Uterus (tissue), 4 donors: ENCODE results near the gene BMP6. TPM values are rescaled to one million over a fixed set of nuclear protein-coding genes. Genes with fewer than 3 reads are reported as not detected.

Experiments used
- DNase-seq, 2 donors: peaks; one replicate each; pipeline ENCODE4 v3.0.0-alpha.2; 2019 to 2020
- H3K27ac ChIP-seq, 2 donors: fragments of 200-600 bp; sonication (generic); 1 replicate in 1 of 2; 2 replicates in 1 of 2; pipeline ENCODE4 v1.5.1; 2016 to 2018
- H3K27me3 ChIP-seq, 2 donors: fragments of 200-600 bp; sonication (generic); one replicate each; pipeline ENCODE4 v1.5.1; 2018 to 2019; ENCODE audit warnings: control low read depth in 1 of 2
- H3K36me3 ChIP-seq, 2 donors: fragments of 200-600 bp; sonication (generic); one replicate each; pipeline ENCODE4 v1.5.1; 2019; ENCODE audit warnings: control low read depth in 1 of 2
- H3K4me1 ChIP-seq, 2 donors: fragments of 200-600 bp; sonication (generic); one replicate each; pipeline ENCODE4 v1.5.1; 2018 to 2019; ENCODE audit warnings: control low read depth in 1 of 2
- H3K4me3 ChIP-seq, 2 donors: fragments of 200-600 bp; sonication (generic); 1 replicate in 1 of 2; 2 replicates in 1 of 2; pipeline ENCODE4 v1.5.1; 2018 to 2019; ENCODE audit warnings: mild to moderate bottlenecking in 1 of 2
- H3K9me3 ChIP-seq, 2 donors: fragments of 200-600 bp; sonication (generic); one replicate each; pipeline ENCODE4 v1.5.1; 2019; ENCODE audit warnings: control low read depth in 1 of 2
- POLR2A ChIP-seq, 2 donors: fragments of 450-650 bp; IDR thresholded peaks; one replicate each; pipeline ENCODE4 v1.6.1; 2016; ENCODE audit warnings: antibody characterized with exemption in 2 of 2, mild to moderate bottlenecking in 1 of 2, moderate library complexity in 1 of 2
- intact Hi-C: fragments of 100-400 bp; cut with DNase I; formaldehyde crosslinking; loops from one replicate; pipeline ENCODE4 v1.15.1; 2023; ENCODE audit warnings: low total_unique reads
- total RNA-seq, 4 donors: library from RNA; depleted of rRNA in 3 of 4; stranded (reverse); fragments of >200 nt in 3 of 4; gene quantifications; one replicate each; pipeline versions ENCODE4 v1.1.0 to v1.2.4, GENCODE V29; 2014 to 2023
- TF ChIP-seq, protein P1 (sequence below), 4 experiments: fragments of 200-600 bp in 2 of 4; fragments of 450-650 bp in 2 of 4; sonication (generic) in 2 of 4; IDR thresholded peaks; one replicate each; pipeline ENCODE4 v1.5.1; 2016 to 2019; ENCODE audit warnings: antibody characterized with exemption in 4 of 4, mild to moderate bottlenecking in 2 of 4, moderate library complexity in 1 of 4
- donor health status: DM: yes; HTN: yes; CAD: no.

The BMP6 gene
- total RNA-seq, 4 donors from 2014 or later: 2.2 to 8.5 (median 4.4) TPM

DNA sequence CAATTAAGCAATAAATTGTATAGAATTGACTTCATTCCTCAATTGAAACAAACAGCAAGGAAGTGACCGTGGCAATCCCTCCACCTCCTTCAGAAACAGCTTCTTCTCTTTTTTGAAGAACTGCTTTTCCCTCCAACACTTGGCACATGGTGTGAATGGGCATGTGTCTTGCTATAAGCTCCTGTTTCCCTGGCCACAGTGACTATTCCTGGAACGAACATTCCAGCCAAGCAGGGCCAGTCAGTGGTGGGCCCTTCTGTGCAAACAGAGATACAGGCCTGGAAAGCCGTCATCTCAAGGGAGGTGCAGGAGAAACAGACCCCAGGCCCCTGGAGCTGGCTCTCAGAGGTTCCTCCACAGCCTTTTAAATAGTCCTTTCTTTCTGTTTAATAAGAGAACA, 177.8 kb downstream of the BMP6 start:
- no peak overlapping the region for H3K4me3 ChIP-seq
- no peak overlapping the region for H3K27ac ChIP-seq
- DNase-seq: no peak
- intact Hi-C loops: loop anchor here (5.0 kb wide), 1 partner anchor 99 kb away; no protein-coding TSS in a partner anchor
- no peaks in the 10 kb centered on the region for H3K9me3 ChIP-seq
- no peaks in the 10 kb centered on the region for H3K36me3 ChIP-seq
- TF ChIP-seq POLR2A (IDR thresholded peaks at IDR 0.05): no peak
- TF ChIP-seq, protein P1, sequence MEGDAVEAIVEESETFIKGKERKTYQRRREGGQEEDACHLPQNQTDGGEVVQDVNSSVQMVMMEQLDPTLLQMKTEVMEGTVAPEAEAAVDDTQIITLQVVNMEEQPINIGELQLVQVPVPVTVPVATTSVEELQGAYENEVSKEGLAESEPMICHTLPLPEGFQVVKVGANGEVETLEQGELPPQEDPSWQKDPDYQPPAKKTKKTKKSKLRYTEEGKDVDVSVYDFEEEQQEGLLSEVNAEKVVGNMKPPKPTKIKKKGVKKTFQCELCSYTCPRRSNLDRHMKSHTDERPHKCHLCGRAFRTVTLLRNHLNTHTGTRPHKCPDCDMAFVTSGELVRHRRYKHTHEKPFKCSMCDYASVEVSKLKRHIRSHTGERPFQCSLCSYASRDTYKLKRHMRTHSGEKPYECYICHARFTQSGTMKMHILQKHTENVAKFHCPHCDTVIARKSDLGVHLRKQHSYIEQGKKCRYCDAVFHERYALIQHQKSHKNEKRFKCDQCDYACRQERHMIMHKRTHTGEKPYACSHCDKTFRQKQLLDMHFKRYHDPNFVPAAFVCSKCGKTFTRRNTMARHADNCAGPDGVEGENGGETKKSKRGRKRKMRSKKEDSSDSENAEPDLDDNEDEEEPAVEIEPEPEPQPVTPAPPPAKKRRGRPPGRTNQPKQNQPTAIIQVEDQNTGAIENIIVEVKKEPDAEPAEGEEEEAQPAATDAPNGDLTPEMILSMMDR (IDR thresholded peaks at IDR 0.05): no peak
- H3K4me1 ChIP-seq: no peaks in the 10 kb centered on the region
- H3K27me3 ChIP-seq: no peaks in the 10 kb centered on the region

DNA sequence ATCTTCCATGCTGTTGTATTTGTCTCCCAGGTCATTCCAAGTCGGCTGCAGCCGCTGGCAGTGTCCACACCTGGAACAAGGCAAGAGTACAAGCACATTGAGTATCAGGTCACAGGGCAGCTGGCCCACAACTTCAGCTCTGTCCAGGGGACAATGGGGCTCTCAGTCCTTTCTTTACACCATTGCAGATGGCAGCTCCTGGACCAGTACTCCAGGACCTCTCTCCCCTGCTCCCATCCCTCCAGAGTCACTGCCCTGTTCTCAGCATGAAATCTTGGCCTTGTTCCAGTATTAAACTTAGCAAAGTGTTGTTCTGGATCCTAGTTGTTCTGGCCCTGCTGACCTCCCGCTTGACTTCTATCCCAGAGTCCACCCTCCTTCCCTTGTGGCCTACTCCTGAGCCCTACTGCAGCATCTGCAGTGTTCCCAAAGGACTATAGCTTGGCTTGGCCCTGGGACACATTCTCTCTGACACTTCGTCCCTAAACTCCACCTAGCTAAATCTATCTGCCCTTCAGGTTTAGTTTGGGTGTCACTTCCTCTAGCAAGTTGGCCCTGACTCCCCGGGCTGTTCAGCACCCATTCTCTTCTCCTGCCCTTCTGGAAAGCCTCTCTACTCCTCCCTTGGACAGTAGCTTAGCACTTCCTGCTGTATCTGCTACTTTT, 178.9 kb downstream of the BMP6 start:
- Histone ChIP-seq H3K27ac (no peak overlapping the region), H3K4me3 (no peak overlapping the region), H3K36me3 (no peaks in the 10 kb centered on the region), H3K4me1 (peaks cover 0 to 8% of the 10 kb centered on the region in 2 donors), H3K27me3 (no peaks in the 10 kb centered on the region), H3K9me3 (no peaks in the 10 kb centered on the region)
- TF ChIP-seq, protein P1 (IDR thresholded peaks at IDR 0.05): no peak
- TF ChIP-seq POLR2A (IDR thresholded peaks at IDR 0.05): no peak
- intact Hi-C loops: loop anchor here (5.0 kb wide), 2 partner anchors 98 to 177 kb away; partner anchors contain the start of gene BMP6
- no peak for DNase-seq

DNA sequence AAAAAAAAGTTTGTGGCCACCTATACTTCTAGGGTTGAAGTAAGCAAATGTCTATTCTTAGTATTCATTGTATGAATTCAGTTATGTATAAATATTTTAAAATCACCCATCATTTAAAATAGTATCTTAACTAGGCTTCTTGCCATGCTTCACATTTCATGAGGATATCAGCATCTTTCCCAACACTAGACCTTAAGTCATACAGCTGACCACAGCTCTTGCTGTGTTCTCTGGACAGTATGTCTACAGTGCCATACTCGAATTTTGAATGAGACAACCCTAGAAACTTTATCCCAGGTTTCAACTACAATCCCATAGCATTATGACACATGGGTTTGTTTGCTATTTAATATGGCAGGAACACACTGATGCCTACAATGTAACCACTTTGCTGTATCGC, 179.5 kb downstream of the BMP6 start:
- Histone ChIP-seq H3K27me3 (no peaks in the 10 kb centered on the region), H3K27ac (no peak overlapping the region), H3K4me1 (peaks cover 0 to 8% of the 10 kb centered on the region in 2 donors), H3K36me3 (no peaks in the 10 kb centered on the region), H3K9me3 (no peaks in the 10 kb centered on the region), H3K4me3 (no peak overlapping the region)
- TF ChIP-seq, protein P1 (IDR thresholded peaks at IDR 0.05): no peak
- TF ChIP-seq POLR2A (IDR thresholded peaks at IDR 0.05): no peak
- no peak for DNase-seq
- intact Hi-C loops: loop anchor here (5.0 kb wide), 1 partner anchor 178 kb away; the partner anchor contains the start of gene BMP6

DNA sequence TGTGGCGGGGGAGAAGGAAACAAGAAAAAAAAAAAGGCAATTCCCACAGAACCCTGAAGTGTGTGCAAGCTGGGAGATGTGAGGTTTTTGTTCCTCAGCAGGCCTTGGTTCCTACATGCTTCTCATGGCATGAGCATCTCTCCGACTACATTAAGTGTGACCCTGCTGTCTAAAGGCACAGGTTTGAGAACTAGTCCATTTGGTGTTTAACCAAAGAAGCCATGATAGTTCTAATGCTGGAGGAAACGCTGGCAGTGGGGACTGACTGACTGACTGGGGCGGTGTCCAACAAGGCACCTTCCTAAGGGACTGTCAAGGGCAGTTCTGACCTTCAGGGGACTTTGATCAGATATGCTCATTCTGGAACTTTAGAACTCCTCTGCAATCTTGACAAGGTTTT, 180.8 kb downstream of the BMP6 start:
- no peak for DNase-seq
- H3K27ac ChIP-seq: no peak overlapping the region
- H3K27me3 ChIP-seq: no peaks in the 10 kb centered on the region
- peaks cover 0 to 8% of the 10 kb centered on the region in 2 donors for H3K4me1 ChIP-seq
- TF ChIP-seq POLR2A (IDR thresholded peaks at IDR 0.05): no peak
- TF ChIP-seq, protein P1 (IDR thresholded peaks at IDR 0.05): no peak
- intact Hi-C loops: loop anchor here (5.0 kb wide), 1 partner anchor 179 kb away; the partner anchor contains the start of gene BMP6
- no peak overlapping the region for H3K4me3 ChIP-seq
- no peaks in the 10 kb centered on the region for H3K9me3 ChIP-seq
- H3K36me3 ChIP-seq: no peaks in the 10 kb centered on the region

DNA sequence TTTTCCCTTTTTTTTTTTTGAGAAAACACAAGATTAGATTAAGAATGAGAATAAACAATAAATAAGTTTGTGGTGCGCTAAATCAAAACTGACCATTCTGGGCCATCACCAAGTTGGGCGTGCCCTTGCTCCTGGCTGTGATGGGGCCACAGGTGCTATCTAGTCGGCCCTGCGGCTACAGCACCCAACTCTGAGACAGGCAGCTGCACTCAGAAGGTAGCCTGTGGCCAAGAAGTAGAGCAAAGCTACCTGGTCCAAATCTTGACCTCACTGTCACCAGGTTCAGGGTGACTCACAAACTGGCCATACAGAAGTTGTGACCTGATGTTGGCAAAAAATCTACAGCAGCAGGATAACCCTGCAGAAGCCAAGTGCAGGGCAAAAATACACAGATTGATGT, 181.3 kb downstream of the BMP6 start:
- Histone ChIP-seq H3K27ac (no peak overlapping the region), H3K4me3 (no peak overlapping the region)
- intact Hi-C loops: loop anchor here (5.0 kb wide), 1 partner anchor 180 kb away; the partner anchor contains the start of gene BMP6

More for the DNA sequence above, 181.3 kb downstream of the BMP6 start:
- TF ChIP-seq, protein P1 (IDR thresholded peaks at IDR 0.05): no peak
- TF ChIP-seq POLR2A (IDR thresholded peaks at IDR 0.05): no peak
- Histone ChIP-seq H3K4me1 (peaks cover 0 to 8% of the 10 kb centered on the region in 2 donors), H3K9me3 (no peaks in the 10 kb centered on the region), H3K36me3 (no peaks in the 10 kb centered on the region), H3K27me3 (no peaks in the 10 kb centered on the region)
- DNase-seq: no peak
